CD14-positive monocyte (primary cell): ENCODE data around the gene ICA1L. TPM values are rescaled to one million over a fixed set of nuclear protein-coding genes. Genes with fewer than 3 reads are reported as not detected.
"Not testable (repeated sequence)": the region's sequence is repeated elsewhere in the genome, so short reads cannot be mapped to it uniquely, and the experiment has no call there.

Source experiments
- DNase-seq, 3 donors: peaks; one replicate each; pipeline ENCODE4 v3.0.0-alpha.2; 2011 to 2022
- H2AFZ ChIP-seq: 2 replicates; pipeline ENCODE4 v1.6.0; 2012; ENCODE audit warnings: mild to moderate bottlenecking, low read depth, low read length, inconsistent platforms; ENCODE audit not compliant: insufficient read depth, poor library complexity, severe bottlenecking
- H3K27ac ChIP-seq, 2 donors: 1 replicate in 1 of 2; 2 replicates in 1 of 2; pipeline ENCODE4 v1.5.1; 2012 to 2013; ENCODE audit warnings: low read length in 2 of 2, control low read depth in 1 of 2, inconsistent platforms in 1 of 2, low read depth in 1 of 2, mild to moderate bottlenecking in 1 of 2
- H3K27me3 ChIP-seq, 2 donors: one replicate each; pipeline versions ENCODE4 v1.6.0 to v1.6.1; 2011 to 2013; ENCODE audit warnings: low read length in 2 of 2; ENCODE audit not compliant: control insufficient read depth in 2 of 2, insufficient read depth in 2 of 2
- H3K36me3 ChIP-seq, 2 donors: replicated peaks in 1 of 2; 1 replicate in 1 of 2; 2 replicates in 1 of 2; pipeline versions ENCODE4 v1.5.1 to v1.6.1; 2012 to 2013; ENCODE audit warnings: low read length in 2 of 2, control low read depth in 1 of 2, inconsistent platforms in 1 of 2, mild to moderate bottlenecking in 1 of 2; ENCODE audit not compliant: insufficient read depth in 2 of 2, control insufficient read depth in 1 of 2
- H3K4me1 ChIP-seq, 2 donors: 1 replicate in 1 of 2; 2 replicates in 1 of 2; pipeline versions ENCODE4 v1.5.1 to v1.6.1; 2012 to 2013; ENCODE audit warnings: low read length in 2 of 2, control low read depth in 1 of 2, inconsistent platforms in 1 of 2, mild to moderate bottlenecking in 1 of 2, moderate library complexity in 1 of 2; ENCODE audit not compliant: insufficient read depth in 2 of 2, control insufficient read depth in 1 of 2
- H3K4me2 ChIP-seq: replicated peaks from 2 replicates; pipeline ENCODE3; 2012; ENCODE audit warnings: low read length, moderate library complexity, mild to moderate bottlenecking; ENCODE audit not compliant: poor library complexity, severe bottlenecking; ENCODE audit errors: extremely low read depth
- H3K4me3 ChIP-seq, 3 experiments: fragments of 200-600 bp in 1 of 3; sonication (generic) in 1 of 3; replicated peaks in 1 of 3; 1 replicate in 2 of 3; 2 replicates in 1 of 3; pipeline ENCODE4 v1.5.1; 2011 to 2013; ENCODE audit warnings: low read length in 3 of 3, mild to moderate bottlenecking in 3 of 3, control low read depth in 2 of 3, low read depth in 2 of 3, inconsistent platforms in 1 of 3, moderate library complexity in 1 of 3
- H3K79me2 ChIP-seq: 2 replicates; pipeline ENCODE4 v1.6.0; 2012; ENCODE audit warnings: mild to moderate bottlenecking, control low read depth, inconsistent platforms, low read length, moderate library complexity; ENCODE audit not compliant: insufficient read depth
- H3K9ac ChIP-seq: 2 replicates; pipeline ENCODE4 v1.6.0; 2017; ENCODE audit warnings: low read length, mild to moderate bottlenecking; ENCODE audit not compliant: insufficient read depth, poor library complexity, severe bottlenecking
- H3K9me3 ChIP-seq, 2 donors: replicated peaks in 1 of 2; 1 replicate in 1 of 2; 2 replicates in 1 of 2; pipeline versions ENCODE4 v1.5.1 to v1.6.1; 2012 to 2013; ENCODE audit warnings: low read length in 2 of 2, control low read depth in 1 of 2; ENCODE audit not compliant: control insufficient read depth in 1 of 2, insufficient read depth in 1 of 2
- H4K20me1 ChIP-seq: 2 replicates; pipeline ENCODE4 v1.6.0; 2012; ENCODE audit warnings: mild to moderate bottlenecking, low read length, control low read depth, moderate library complexity; ENCODE audit not compliant: insufficient read depth
- H3K27ac Mint-ChIP-seq, 7 donors: one replicate each; pipeline ENCODE4 v1.8.0; 2020; ENCODE audit warnings: mild to moderate bottlenecking in 7 of 7, mixed read lengths in 7 of 7, moderate library complexity in 6 of 7, inconsistent platforms in 2 of 7
- H3K27me3 Mint-ChIP-seq, 3 donors: one replicate each; pipeline ENCODE4 v1.8.0; 2021 to 2022; ENCODE audit warnings: low read depth in 3 of 3, mild to moderate bottlenecking in 3 of 3, mixed read lengths in 3 of 3, moderate library complexity in 3 of 3, inconsistent platforms in 1 of 3
- H3K36me3 Mint-ChIP-seq, 2 donors: one replicate each; pipeline ENCODE4 v1.8.0; 2020; ENCODE audit warnings: mixed read lengths in 2 of 2, inconsistent platforms in 1 of 2, mild to moderate bottlenecking in 1 of 2
- H3K4me1 Mint-ChIP-seq: one replicate; pipeline ENCODE4 v1.8.0; 2020; ENCODE audit warnings: mild to moderate bottlenecking, mixed read lengths
- H3K4me3 Mint-ChIP-seq, 2 donors: one replicate each; pipeline ENCODE4 v1.8.0; 2020; ENCODE audit warnings: mild to moderate bottlenecking in 2 of 2, mixed read lengths in 2 of 2, moderate library complexity in 1 of 2
- H3K9me3 Mint-ChIP-seq, 7 donors: one replicate each; pipeline ENCODE4 v1.8.0; 2020 to 2022; ENCODE audit warnings: mixed read lengths in 7 of 7, mild to moderate bottlenecking in 6 of 7, moderate library complexity in 6 of 7, inconsistent platforms in 2 of 7
- WGBS: methylation state at CpG from one replicate; pipeline ENCODE4 v1.1.5; 2013; ENCODE audit warnings: missing lambda C conversion rate; ENCODE audit not compliant: insufficient coverage; 5-methylcytosine and 5-hydroxymethylcytosine counted together
- intact Hi-C, 2 donors: fragments of 100-400 bp; cut with micrococcal nuclease; formaldehyde crosslinking; loops; one replicate each; pipeline versions ENCODE4 v1.15.0 to v1.15.1; 2023
- polyA plus RNA-seq, 3 donors: library from polyadenylated mRNA; depleted of rRNA in 1 of 3; unstranded in 2 of 3; stranded (reverse) in 1 of 3; fragments of 300-500 nt in 2 of 3; fragments of >200 nt in 1 of 3; fragmentation: Illumina TruSeq in 2 of 3; gene quantifications; 1 replicate in 2 of 3; 2 replicates in 1 of 3; pipeline ENCODE4 v1.2.3, GENCODE V29; 2012 to 2021
- TF ChIP-seq, protein P1 (sequence below): fragments of 200-600 bp; IDR thresholded peaks from one replicate; pipeline ENCODE4 v1.8.0; 2022; ENCODE audit warnings: antibody characterized with exemption, mild to moderate bottlenecking

The ICA1L gene
- polyA plus RNA-seq, 3 donors: 0.17 to 0.85 (median 0.57) TPM

DNA sequence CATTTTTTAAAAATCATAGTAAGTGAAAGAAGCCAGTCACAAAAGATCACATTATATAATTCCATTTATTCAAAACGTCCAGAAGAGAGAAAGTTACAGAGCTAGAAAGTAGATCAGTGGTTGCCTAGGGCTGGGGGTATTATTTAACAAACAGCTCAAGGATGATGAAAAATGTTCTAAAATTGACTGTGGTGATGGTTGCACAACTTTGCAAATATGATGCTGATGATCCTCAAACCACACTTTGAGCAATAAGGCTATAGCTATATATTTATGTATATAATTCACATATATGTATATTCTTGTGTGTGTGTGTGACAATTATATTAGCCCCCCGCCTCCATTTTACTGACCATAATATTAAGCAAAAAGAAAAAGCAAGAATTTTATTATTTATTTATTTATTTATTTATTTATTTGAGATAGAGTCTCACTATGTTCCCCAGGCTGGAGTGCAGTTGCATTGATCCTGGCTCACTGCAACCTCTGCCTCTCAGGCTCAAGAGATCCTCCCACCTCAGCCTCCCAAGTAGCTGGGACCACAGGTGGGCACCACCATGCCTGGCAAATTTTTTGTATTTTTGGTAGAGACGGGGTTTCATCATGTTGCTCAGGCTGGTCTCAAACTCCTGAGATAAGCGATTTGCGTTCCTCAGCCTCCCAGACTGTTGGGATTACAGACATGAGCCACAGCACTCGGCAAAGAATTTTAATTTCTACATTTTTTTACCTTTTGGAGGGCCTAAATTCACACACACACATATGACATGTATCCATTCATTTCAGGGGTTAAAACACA is 38.0 kb upstream of the ICA1L start:
- H3K4me1 Mint-ChIP-seq: peaks cover 32% of the 10 kb centered on the region
- peaks cover 19 to 22% of the 10 kb centered on the region in 2 donors for H3K4me1 ChIP-seq
- no peaks in the 10 kb centered on the region for H4K20me1 ChIP-seq
- H2AFZ ChIP-seq: no peak overlapping the region
- H3K36me3 Mint-ChIP-seq: peaks cover 15 to 17% of the 10 kb centered on the region in 2 donors
- TF ChIP-seq, protein P1, sequence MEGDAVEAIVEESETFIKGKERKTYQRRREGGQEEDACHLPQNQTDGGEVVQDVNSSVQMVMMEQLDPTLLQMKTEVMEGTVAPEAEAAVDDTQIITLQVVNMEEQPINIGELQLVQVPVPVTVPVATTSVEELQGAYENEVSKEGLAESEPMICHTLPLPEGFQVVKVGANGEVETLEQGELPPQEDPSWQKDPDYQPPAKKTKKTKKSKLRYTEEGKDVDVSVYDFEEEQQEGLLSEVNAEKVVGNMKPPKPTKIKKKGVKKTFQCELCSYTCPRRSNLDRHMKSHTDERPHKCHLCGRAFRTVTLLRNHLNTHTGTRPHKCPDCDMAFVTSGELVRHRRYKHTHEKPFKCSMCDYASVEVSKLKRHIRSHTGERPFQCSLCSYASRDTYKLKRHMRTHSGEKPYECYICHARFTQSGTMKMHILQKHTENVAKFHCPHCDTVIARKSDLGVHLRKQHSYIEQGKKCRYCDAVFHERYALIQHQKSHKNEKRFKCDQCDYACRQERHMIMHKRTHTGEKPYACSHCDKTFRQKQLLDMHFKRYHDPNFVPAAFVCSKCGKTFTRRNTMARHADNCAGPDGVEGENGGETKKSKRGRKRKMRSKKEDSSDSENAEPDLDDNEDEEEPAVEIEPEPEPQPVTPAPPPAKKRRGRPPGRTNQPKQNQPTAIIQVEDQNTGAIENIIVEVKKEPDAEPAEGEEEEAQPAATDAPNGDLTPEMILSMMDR: no peak
- peaks cover 44% of the 10 kb centered on the region for H3K79me2 ChIP-seq
- peaks cover 2 to 18% of the 10 kb centered on the region in 2 donors for H3K36me3 ChIP-seq
- H3K4me2 ChIP-seq: no peak overlapping the region
- WGBS: 92% methylated on average over 4 of the region's 6 CpGs
- H3K27ac ChIP-seq: no peak overlapping the region
- intact Hi-C loops: loop anchor here (2.0 to 5.0 kb wide), 4 partner anchors 43 to 329 kb away; partner anchors contain the start of genes CYP20A1 (in 2 of the 2) and NBEAL1 (in 1 of the 2)
- H3K9me3 Mint-ChIP-seq: peaks cover 0 to 4% (median 0%) of the 10 kb centered on the region in 7 donors
- no peak overlapping the region for H3K4me3 ChIP-seq
- H3K9ac ChIP-seq: no peak overlapping the region
- H3K27me3 ChIP-seq: no peaks in the 10 kb centered on the region
- peak overlapping the region in 4 of 7 donors; percentile 45 to 81 (median 78) for H3K27ac Mint-ChIP-seq
- no peaks in the 10 kb centered on the region for H3K9me3 ChIP-seq
- no peak overlapping the region for H3K4me3 Mint-ChIP-seq
- no peaks in the 10 kb centered on the region for H3K27me3 Mint-ChIP-seq
- DNase-seq: no peak

DNA sequence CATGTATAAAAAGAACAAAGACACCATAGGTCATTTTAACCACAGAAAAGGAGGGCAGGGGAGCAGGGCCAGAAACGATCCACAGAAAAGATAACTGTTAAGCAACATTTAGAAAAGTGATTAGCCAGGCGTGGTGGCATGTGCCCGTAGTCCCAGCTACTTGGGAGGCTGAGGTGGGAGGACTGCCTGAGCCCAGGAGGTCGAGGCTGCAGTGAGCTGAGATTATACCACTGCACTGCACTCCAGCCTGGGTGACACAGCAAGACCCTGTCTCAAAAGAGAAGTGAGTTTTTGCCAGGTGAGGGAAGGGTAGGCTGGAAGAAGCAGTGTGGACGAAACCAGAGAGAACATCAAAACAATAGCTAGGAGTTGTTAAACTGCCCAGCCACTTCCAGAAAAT is 36.6 kb upstream of the ICA1L start:
- 89% methylated on average over 4 of the region's 5 CpGs for WGBS
- Mint-ChIP-seq H3K36me3 (peaks cover 22 to 24% of the 10 kb centered on the region in 2 donors), H3K4me3 (no peak overlapping the region), H3K4me1 (peaks cover 32% of the 10 kb centered on the region), H3K27me3 (no peaks in the 10 kb centered on the region), H3K27ac (peak overlapping the region in 2 of 7 donors; percentile 62 to 77), H3K9me3 (peaks cover 0 to 7% (median 0%) of the 10 kb centered on the region in 7 donors)
- Histone ChIP-seq H3K27me3 (no peaks in the 10 kb centered on the region), H3K27ac (no peak overlapping the region), H3K36me3 (peaks cover 2 to 18% of the 10 kb centered on the region in 2 donors), H3K4me3 (no peak overlapping the region), H3K4me1 (peaks cover 19 to 22% of the 10 kb centered on the region in 2 donors), H3K4me2 (no peak overlapping the region), H2AFZ (no peak overlapping the region), H3K9me3 (no peaks in the 10 kb centered on the region), H3K9ac (no peak overlapping the region), H4K20me1 (no peaks in the 10 kb centered on the region), H3K79me2 (peaks cover 44% of the 10 kb centered on the region)
- intact Hi-C loops: no loop called here
- TF ChIP-seq, protein P1: no peak
- no peak for DNase-seq

DNA sequence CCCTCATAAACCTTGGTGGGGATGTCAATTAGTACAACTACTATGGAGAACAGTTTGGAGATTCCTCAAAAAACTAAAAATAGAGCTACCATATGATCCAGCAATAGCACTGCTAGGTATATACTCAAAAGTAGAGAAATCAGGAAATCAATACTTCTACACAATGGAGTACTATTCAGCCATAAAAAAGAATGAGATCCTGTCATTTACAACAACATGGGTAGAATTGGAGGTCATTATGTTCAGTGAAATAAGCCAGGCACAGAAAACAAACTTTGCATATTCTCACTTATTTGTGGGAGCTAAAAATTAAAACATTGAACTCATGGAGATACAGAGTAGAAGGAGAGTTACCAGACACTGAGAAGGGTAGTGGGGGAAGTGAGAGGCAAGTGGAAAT is 33.9 kb upstream of the ICA1L start:
- peaks cover 38% of the 10 kb centered on the region for H3K79me2 ChIP-seq

More for the DNA sequence above, 33.9 kb upstream of the ICA1L start:
- H3K9me3 Mint-ChIP-seq, intact Hi-C loops, H3K4me2 ChIP-seq, DNase-seq, H3K4me3 ChIP-seq, H3K27me3 Mint-ChIP-seq, H3K4me3 Mint-ChIP-seq, H3K27me3 ChIP-seq, H3K4me1 ChIP-seq, H4K20me1 ChIP-seq, H2AFZ ChIP-seq, H3K9me3 ChIP-seq, H3K9ac ChIP-seq, H3K27ac ChIP-seq: not testable (repeated sequence)
- peaks cover 21% of the 10 kb centered on the region for H3K4me1 Mint-ChIP-seq
- H3K36me3 ChIP-seq: peaks cover 2 to 39% of the 10 kb centered on the region in 2 donors
- peak overlapping the region in 2 of 7 donors; percentile 0 to 38 for H3K27ac Mint-ChIP-seq
- H3K36me3 Mint-ChIP-seq: peaks cover 29 to 32% of the 10 kb centered on the region in 2 donors
